GM12864 (cell line): ENCODE results near the gene JPT2.

ENCODE experiments used
- DNase-seq: peaks from one replicate; pipeline ENCODE4 v3.0.0-alpha.2; 2011; ENCODE audit warnings: low read depth
- H3K4me3 ChIP-seq: 2 replicates; pipeline ENCODE4 v1.5.1; 2011; ENCODE audit warnings: mild to moderate bottlenecking, low read depth, low read length, control low read depth
- CTCF ChIP-seq: IDR thresholded peaks from 2 replicates; pipeline ENCODE4 v1.5.1; 2011; ENCODE audit warnings: low read depth, mild to moderate bottlenecking, moderate library complexity, low read length, control low read depth, inconsistent platforms; ENCODE audit errors: missing control alignments

The JPT2 gene

DNA sequence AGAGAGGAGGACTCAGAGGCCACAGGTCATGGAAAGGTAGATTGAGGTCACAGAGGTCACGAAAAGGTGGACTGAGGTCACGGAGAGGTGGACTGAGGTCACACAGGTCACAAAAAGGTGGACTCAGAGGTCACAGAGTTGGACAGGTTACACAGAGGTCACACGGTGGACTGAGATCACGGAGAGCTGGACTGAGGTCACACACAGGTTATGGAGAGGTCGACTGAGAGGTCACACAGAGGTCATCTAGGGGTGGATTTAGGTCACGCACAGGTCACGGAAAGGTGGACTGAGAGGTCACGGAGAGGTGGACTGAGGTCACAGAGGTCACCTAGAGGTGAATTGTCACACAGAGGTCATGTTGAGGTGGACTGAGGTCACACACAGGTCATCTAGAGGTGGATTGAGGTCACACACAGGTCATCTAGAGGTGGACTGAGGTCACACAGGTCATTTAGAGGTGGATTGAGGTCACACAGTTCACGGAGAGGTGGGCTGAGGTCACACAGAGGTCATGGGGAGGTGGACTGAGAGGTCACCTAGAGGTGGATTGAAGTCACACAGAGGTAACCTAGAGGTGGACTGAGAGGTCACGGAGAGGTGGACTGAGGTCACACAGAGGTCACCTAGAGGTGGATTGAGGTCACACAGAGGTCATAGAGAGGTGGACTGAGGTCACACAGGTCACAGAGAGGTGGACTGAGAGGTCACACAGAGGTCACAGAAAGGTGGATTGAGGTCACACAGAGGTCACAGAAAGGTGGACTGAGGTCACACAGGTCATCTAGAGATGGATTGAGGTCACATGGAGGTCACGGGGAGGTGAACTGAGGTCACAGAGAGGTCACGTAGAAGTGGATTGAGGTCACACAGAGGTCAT is 26.7 kb upstream of the JPT2 start:
- no peak overlapping the region for H3K4me3 ChIP-seq
- TF ChIP-seq CTCF = no peak
- no peak for DNase-seq

GRCh38 chr16:1651974-1652312 is 26.1 kb upstream of the JPT2 start:
- TF ChIP-seq CTCF = no peak
- H3K4me3 ChIP-seq = no peak overlapping the region
- no peak for DNase-seq

DNA sequence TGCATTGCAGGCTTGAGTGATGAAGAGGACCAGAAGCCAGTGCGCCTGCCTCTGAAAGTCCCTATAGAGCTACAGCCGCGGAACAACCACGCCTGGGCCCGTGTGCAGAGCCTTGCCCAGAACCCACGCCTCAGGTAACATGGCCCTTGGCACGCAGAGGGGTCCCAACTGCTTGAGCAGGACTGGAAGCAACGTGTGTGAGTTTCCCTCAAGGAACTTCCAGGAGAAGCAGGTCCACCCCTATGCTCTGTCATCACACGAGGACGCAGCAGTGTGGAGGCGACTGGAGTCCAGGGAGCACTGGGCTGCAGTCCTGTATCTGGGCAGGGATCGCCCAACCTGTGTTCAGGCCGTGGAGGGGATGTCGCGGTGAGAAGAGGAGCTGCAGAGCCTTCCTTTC is 25.1 kb upstream of the JPT2 start:
- no peak for TF ChIP-seq CTCF
- DNase-seq = no peak
- H3K4me3 ChIP-seq = no peak overlapping the region

DNA sequence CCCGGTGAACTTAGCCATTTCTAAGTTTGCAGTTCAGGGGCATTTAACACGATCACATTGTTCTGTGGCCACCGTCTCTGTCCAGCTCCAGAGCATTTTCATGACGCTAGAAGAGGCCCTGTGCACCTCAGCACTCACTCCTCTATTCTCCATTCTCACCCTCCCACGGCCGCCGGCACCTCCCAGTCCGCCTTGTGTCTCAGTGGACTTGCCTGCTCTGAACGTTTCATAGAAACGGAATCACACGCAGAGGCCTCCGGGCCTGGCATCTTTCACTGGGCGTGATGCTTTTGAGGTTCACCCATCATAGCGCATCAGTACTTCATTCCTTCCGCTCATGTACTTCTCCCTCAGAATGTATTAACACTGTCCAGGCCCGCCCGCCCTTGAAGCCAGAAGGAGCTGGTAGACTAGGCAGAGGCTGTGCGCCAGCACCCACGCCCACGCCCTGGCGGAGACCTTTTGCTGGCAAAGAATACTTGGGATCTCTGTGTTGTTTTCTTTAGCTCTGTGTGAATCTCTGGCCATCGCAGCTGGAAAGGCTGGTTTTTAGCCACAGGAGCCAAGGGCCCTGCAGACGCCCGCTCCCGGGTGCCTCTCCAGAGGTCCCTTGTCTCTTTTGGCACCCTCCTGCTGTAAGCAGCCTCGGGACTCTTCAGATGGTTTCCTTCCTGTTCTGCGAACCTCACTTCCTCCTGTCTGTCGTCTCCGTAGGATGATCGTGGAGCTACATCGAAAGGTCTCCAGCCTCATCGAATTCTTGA is 23.4 kb upstream of the JPT2 start:
- no peak overlapping the region for H3K4me3 ChIP-seq
- TF ChIP-seq CTCF = no peak
- DNase-seq = no peak

DNA sequence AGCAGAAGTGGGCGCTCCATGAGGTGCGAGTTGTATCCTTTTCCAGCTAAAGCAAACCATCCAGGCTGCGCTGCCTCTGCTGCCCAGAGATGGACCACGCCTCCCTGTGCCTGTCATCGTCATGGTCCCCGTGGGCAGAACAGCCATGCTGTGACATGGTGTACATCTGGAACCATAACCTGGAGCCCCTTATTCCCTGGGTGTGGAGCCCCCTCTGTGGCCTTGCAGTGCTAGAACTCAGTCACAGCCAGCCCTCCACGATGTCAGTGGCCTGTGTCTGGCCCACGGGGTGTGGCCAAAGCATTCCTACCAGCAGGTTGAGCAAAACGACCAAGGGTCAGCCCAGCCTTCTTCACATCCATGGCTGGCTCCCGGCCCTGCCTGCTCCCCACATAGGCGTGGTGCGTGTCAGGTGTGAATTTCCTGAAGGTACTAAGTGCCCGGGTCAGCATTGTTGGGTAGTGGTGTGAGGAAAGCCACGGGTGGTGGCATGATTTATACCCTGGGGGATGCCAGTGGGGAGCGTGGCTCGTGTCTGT is 22.7 kb upstream of the JPT2 start:
- no peak for TF ChIP-seq CTCF
- H3K4me3 ChIP-seq = no peak overlapping the region
- no peak for DNase-seq

GRCh38 chr16:1655909-1656807 is 21.9 kb upstream of the JPT2 start:
- H3K4me3 ChIP-seq = no peak overlapping the region
- no peak for TF ChIP-seq CTCF
- DNase-seq = no peak
